Purkinje cell (primary cell): ENCODE measurements around the gene SNX10. TPM values are rescaled to one million over a fixed set of nuclear protein-coding genes. Genes with fewer than 3 reads are reported as not detected.

Source experiments
- polyA plus RNA-seq: library from polyadenylated mRNA; unstranded; fragments of >200 nt; fragmentation: Nextera tagmentation; gene quantifications from 2 replicates; pipeline ENCODE4 v1.2.1, GENCODE V29; 2014

The SNX10 gene
- polyA plus RNA-seq = 255 and 276 TPM in 2 replicates

GRCh38 chr7:26291699-26292538, at the start of gene SNX10:
SNX10 (plus strand) TSS chr7:26291862; CDS start chr7:26346443, 54,581 bp downstream.

Other genes starting within 250 kb of the SNX10 start
- 1.6 and 1.7 TPM in 2 replicates for gene NFE2L3, start 139.7 kb upstream of the SNX10 start, polyA plus RNA-seq
- gene HNRNPA2B1, start 91.1 kb upstream of the SNX10 start, polyA plus RNA-seq = 263 and 298 TPM in 2 replicates
- gene CBX3, start 90.1 kb upstream of the SNX10 start, polyA plus RNA-seq = 114 and 118 TPM in 2 replicates